Stimulated activated CD4-positive, alpha-beta T cell treated with anti-CD3 and anti-CD28 coated beads, Interleukin-12 subunit alpha, Interleukin-12 subunit beta, amount 100 ng/mL, for 48 hours (primary cell): Measurements from ENCODE around the gene MCM8.

Experiments
- DNase-seq, 3 donors: peaks; one replicate each; pipeline ENCODE4 v3.0.0-alpha.2; 2020; ENCODE audit warnings: low read depth in 2 of 3, low spot score in 1 of 3

Gene MCM8

DNA sequence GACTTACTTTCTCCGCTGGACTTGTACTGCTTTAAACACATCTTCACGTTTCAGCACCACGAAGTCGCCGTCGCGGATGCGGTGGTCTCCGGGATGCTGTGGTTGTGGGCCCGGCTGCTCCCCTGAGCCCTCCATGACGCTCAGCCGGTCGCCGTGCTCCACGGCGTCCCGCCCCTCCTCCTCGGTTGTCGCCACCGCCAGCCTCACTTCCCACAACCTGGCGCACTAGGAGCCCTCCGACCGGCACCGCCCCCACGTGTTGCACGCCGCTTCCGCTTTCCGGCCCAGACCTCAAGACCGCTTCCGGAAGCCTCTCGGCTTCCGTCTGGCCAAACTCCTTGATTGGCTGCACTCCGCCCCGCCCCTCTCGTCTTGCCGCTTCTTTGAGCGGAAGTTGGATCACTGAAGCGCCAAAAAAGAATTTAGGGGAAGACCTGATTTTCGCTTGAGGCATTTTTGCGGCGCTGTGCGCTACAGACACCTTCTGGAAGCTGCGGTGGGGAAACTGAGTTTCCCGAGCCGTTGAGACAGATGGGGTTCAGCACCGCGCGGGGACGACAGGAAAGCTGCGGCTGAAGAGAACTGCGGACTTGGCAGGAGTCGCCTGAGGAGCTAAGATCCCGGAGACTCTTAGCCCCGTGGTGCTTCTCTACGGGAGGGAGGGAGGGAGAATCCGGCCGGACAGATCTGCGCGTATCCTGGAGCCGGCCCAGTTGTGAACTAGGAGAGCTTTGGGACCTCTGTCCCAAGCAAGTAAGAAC lies at the start of gene MCM8, which contains the start of gene TRMT6:
TSS of gene MCM8 (plus strand) at position 382 of the 761 bp plus-strand sequence. CDS start 1,364 bp downstream, outside the sequence.
TSS of gene TRMT6 (minus strand) at position 263 of the 761 bp plus-strand sequence. CDS start at position 135, 128 bp downstream.
- peak; percentile 95 to 97 (median 95) for DNase-seq

DNA sequence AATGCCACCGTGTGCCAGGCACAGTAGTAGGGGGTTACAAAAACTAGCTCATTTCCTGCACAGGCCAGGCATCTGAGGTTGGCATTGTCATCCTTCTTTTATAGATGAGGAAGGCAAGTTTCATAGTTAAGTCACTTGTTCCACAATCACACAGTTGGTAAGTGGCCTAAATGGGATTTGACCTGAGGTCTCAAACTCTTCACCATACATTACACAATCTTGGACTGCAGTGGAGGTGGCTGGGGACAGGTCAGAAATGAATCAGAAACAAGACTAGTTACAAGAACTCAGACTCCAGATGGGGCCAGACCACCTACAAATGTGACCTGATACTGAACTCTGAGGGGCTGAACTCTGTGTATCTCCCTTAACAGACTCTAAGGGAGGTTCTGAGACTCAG lies 49.5 kb upstream of the MCM8 start:
- no peak for DNase-seq

DNA sequence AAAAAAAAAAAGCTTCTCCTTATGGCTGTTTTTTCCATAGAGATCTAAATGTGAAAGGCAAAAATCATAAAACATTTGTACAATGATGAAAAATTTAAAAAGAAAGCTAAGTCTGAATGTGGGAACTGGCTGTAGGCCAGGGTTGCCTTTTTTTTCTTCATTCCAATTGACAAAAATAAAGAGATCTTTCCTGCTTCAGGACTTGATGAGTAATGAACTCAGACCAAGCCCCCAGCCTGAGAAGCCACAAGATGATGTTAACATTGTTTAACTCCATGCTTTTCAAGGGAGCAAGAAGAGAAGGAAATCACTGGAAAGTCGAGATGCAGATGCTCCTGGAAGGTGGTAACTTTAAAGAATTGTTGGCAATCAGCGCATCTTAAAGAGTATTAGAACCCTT lies 41.5 kb upstream of the MCM8 start:
- no peak for DNase-seq

DNA sequence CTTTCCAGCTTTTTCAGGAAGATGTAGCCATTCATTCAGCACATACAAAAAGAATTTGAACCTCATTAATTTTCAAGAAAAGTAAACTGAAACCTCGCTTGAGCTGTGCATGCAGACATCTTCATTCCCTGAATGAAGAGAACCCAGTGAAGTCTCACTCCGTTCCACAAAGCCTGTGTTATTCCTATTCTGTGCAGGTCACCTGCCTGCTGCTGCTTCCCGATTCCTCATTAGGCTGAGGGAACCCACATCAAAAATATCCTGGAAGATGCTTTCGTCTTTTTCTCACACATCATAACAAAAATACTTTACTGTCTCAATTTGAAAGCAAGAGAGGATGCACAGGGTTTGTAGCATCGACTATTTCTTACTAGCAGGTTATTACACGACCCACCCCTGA lies 40.3 kb upstream of the MCM8 start:
- DNase-seq, result no peak

DNA sequence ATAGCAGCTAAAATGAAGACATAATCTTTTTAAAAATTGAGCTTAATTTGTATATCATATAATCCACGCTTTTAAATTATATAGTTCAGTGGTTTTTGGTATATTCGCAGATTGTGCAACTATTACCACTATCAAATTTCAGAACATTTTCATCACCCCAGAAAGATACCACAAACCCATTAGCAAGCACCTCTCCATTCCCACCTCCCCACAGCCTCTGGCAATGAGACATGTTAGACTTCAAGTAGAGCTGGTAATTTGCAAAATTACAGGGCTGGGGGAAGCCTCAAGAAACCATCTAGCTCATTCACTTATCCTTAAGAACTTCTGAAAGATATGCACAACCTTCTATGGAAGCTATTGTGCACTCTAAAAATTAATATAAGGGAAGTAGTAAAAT lies 37.3 kb upstream of the MCM8 start:
- no peak for DNase-seq

DNA sequence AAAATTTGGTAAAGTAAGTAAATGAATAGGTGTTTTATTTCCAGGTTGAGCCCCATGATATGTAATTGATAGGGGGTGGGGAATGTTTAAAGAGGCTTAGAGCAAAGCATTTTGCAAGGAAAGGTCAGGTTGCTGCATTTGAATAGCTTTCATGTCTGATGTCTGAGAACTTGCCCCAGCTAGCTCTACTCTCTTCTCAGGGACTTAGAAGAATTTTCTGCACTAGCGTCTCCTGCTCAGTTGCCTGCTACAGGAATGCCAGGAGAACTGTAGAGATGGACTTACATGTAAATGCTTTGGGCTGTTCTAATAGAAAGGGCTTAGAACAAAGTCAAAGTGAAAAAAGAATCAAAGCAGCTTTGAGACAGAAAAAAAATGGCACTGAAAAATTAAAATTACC lies 35.6 kb upstream of the MCM8 start:
- DNase-seq, result no peak

DNA sequence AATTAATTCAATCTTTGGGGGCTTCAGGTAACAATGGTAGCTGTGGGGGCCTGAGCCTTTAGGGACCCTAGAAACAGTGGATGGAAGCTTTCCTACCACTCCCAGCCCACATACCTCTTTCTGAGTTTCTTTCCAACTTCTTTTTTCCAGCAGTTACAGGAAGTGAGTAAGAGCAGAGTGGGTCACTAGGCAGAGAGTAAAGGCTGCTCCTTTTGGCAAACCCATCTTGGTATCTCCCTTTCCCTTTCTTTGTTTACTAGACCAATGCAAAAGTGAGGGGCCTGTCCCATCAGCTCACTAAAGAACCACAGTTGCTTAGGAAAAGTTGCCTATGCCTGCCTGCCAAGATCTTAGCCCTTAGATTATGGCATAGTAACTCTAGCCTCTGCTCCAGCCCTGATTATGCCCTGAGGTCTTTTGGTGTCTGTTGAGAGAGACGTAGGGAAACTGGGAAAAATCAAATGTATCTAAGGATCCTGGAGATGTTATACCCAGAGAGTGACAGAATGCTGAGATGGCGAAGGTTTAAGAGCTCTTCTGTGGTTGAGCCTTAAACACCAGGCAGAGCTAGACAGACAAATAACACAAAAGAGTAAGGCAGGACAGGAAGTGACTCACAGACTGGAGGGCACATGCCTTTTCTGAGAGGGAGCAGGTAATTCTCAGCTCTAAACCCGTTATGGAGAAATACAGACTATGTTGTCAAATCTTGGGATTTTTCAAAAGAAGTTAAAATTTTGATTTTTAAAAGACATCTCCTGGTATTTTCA lies 31.4 kb upstream of the MCM8 start:
- no peak for DNase-seq

DNA sequence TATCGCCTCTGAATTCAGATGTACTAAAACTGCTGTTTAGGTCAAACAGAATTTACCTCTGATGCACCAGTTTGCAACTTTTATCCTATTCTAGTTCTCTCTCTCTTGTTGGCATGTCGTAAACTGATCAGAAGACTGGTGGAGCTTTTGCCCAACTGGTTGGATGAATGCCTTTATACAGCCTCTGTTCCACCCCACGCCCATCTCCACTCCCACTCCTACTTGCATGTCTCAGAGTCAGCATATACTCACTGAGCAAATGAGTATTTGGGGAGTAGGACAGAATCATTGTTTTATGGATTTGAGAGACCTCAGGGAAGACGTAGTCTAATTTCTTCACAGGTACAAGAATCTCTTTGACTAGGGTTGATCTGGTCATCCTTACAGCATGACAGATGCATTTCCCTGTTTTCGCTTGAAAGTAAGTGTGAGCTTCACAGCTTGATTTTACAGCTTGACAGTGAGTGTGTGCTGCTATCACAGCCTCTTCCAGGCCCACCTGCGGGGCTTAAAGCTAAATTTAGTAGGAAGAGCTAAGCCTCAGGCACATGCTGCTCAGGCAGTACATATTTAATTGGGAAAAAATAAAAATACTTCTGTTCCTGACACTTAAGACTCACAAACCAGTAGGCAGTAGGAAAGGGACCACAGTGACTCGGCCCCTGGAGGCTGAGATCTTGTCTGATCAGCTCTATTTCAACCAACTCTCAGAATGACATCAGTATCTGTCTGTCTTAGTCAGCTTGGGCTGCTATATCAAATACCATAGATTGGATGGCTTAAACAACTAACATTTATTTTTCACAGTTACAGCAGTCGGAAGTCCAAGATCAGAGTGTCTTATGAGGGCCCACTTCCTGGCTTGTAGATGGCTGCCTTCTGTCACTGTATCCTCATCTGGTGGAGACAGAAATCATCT lies 30.6 kb upstream of the MCM8 start:
- no peak for DNase-seq

DNA sequence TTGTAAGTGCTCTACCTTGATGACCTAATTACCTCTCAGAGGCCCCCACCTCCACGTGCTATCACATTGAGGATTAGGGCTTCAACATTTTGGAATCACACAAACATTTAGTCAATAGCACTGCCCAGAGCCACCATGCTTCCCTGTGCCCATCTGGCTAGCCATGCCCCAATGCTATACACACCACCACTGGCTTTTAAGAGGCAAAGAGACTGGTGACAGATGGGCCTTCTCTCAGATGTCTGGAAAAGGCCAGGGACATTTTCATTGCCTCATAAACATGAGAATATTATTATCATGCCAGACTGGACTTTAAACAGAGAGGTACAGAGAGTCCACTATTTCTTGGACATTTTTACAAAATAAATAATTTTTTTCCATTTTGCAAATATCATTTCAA lies 29.9 kb upstream of the MCM8 start:
- DNase-seq, result no peak

DNA sequence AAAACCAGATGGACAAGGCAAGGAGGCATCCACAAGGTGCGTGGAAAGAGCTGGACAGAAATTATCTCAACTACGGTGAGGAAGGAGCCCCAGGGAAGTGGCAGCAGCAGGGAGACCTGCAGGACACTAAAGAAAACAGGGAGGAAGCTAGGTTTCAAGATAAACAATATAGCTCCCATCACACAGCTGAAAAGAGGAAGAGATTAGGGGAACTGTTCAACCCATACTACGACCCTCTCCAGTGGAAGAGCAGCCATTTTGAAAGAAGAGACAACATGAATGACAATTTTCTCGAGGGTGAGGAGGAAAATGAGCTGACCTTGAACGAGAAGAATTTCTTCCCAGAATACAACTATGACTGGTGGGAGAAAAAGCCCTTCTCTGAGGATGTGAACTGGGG lies 27.0 kb upstream of the MCM8 start:
- no peak for DNase-seq

DNA sequence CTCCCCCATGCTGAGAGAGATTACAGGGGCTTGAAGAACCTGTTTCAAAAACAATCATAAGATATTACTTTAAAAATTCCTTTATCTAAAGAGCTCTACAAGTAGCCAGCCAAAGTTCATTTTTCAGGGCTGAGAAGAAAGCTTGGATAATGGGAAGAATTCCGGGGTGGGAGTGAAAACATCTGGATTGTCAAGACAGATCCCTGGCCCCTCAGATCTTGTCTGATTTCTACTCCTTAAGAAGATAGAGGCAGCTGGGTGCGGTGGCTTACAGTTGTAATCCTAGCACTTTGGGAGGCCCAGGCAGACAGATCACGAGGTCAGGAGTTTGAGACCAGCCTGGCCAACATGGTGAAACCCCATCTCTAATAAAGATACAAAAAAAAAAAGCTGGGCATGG lies 24.9 kb upstream of the MCM8 start:
- no peak for DNase-seq

DNA sequence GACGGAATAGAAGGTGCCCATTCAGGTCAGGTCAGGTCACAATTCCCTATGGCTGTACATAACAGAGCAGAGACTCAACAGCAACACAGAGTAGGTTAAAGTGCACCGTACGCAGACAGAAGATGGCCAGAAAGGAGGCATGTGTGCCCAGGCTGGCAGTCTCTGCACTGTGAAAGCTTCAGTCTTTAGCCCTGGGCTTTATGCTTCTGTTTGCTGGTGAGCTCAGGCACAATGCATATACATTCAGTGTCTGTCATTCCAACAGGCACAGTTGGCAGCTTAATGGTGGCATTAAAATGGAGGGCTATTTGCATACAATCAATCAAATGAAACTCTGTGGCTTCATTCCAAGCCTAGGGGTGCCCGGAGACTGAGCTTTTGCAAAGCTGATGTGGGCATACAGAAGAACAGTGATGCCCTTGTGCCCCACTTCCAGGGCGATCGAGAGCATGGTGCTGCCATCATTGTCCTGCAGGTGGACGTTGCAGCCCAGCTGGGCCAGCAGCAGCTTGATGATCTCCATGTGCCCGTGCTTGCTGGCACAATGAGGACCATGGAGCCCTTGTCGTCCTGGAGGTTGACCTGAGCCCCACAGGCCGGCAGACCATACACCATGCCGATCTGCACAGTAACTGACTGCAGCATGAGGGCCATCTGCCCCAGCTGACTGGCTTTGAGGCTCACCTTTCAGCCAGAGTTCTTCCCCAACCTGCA lies 22.5 kb upstream of the MCM8 start:
- no peak for DNase-seq

DNA sequence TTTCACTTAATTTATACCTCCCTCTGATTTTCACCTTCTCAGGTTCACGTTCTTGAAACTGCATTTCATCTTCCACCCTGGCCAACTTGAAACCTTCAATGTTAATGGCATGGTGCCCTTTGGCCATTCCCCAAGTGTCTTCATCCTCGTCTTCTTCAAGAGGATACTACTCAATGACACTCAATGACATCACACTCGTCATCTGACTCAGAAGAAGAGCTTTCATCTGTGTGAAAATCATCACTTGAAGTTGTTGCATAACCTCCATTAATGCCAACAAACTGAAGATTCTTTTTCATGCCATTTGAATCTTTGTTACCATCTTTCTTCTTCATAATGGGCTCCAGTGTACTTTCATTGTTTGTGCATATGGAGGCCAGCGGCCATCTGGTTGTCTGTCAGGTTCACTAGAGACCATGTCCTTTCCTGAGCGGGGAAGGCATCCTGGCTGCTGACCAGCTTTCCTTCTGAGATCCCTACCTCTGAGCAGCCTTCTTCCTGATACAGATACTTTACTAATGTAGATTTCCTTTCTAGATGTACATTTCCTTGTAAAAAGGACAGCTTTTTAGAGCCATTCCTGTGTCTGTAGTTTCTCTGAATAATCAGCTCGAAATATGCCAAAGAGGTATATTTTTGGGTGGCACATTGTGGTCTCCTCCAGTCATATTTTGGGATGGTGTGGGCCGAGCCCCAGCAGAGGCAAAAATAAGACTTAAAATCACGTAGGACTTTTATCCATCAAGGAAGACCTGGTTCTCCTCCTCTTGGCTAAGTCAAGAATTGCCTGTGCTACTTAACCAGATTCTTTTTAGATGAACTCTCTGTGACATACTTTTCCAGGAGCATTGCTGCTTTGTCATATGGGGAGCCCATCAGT lies 21.4 kb upstream of the MCM8 start:
- DNase-seq, result no peak

DNA sequence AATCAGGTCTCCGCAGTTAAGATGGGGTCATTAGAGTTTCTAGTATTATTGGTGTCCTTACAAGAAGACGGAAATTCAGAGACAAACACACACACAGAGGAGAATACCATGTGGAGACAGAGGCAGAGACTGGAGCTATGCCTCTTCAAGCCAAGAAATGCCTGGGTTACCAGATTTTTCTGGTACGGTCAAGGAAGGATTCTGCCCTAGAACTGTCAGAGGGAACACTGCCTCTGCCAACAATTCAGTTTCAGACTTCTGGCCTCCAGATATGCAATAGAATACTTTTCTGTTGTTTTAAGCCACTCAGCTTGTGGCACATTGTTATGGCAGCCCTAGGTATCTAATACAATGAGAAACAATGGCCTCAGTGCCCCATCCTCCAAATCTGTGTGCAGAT lies 19.0 kb upstream of the MCM8 start:
- DNase-seq, result no peak

DNA sequence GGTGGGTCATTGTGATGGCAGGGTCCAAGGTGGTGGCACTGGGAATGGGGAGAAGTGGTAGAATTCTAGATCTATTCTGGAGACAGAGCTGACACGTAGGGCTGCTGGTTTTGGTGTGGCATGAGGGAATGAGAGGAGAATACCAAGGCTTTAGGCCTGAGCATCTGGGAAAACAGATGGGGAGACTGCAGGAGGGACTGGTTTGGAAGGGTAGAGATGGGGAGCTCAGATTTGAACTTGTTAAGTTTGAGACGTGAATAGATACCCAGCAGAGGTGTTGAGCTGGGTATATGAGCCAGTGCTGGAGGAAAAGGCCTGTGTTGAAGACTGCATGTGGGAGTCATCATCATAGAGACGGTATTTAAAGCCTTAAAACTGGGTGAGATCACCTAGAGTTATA lies 17.7 kb upstream of the MCM8 start:
- no peak for DNase-seq

DNA sequence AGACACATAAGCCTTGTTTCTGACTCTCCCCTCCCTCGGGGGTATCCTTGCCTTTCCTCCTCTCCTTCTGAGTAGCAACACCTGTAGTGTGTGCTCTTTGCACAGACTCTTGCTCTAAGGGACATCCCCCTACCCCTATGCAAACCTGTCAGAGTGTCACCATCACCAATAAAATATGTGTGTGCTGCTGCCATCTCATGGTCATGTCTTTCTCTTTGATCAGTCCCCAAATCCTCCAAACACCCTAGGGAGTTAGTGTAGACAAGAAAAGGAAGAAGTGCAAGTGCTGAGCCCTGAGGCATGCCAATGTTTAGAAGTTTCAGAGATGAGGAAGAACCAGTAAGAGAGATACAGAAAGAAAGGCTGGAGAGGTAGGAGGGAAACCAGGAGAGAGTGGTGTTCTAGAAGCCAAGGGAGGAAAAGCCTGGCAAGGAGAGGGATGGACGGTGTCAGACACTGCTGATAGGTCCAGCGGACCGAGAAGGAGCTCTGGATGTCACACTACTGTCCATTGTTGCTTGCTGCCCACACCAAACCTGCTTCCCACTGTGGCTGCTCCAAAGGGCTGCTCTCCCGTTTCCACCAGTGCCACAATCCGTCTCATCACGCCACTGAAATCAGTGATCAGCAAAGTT lies 16.5 kb upstream of the MCM8 start:
- DNase-seq, result no peak

DNA sequence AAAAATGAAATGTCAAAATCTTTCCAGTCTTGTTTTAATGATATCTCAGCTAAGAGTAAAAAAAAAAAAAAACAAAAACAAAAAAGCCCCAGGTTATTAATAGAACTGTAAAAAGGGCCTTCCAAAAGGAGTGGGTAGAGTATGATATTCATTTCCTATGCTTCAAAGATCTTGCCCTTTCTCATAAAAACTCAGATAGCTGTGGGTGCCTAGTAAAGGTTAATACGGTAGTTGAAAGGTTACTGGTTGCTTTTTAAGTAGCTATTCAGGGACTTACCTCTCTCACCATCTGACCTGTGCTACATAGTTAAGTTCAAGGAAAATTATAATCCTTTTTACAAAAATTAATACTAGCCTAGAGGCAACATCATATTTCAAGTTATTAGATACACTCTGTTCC lies 15.1 kb upstream of the MCM8 start:
- DNase-seq, result no peak

DNA sequence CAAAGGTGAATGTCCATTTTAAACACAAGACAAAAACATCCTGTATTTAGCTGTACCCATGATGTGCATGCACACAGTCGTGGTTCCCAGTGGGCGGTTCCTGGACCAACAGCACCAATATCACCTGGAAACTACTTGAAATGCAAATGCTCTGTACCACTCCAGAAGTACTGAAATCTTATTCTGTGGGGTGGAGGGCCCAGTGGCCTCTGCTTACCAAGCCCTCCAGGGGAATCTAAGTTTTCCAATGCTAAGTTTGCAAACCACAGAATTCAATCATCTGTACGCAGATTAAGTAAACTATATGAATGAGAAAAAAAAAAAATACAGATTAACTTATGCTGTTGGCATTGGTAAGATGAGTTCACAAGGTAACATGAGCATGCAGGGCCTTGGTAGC lies 14.2 kb upstream of the MCM8 start:
- DNase-seq, result no peak

DNA sequence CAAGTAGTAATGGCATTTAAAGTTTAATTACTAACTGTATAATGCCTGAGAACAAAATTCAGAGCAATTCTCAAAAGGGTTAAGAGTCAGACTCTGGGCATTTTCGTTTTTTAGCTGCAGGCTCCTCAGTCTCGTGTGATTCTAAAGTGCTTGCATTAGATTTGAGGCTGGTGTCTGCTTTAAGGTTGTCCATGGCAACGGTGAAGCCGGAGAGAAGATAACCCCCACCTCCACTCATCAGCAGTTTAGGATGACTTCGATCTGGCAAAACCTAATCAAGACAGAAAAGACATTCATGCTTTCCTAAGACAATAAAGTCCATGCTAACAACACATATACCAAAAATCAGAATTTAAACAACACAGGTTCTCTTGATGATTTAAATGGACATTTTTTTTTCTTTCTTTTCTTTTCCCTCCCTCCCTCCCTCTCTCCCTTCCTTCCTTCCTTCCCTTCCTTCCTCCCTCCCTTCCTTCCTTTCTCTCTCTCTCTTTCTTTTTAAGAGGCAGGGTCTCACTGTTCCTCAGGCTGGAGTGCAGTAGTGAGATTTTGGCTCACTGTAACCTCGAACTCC lies 11.9 kb upstream of the MCM8 start:
- no peak for DNase-seq
